Mesendoderm (in vitro differentiated cells): ENCODE data around the gene SURF2. TPM values are rescaled to one million over a fixed set of nuclear protein-coding genes. Genes with fewer than 3 reads are reported as not detected.

Experiments used
- DNase-seq: peaks from one replicate; pipeline ENCODE4 v3.0.0; 2013
- H2AK5ac ChIP-seq: 2 replicates; pipeline ENCODE4 v1.6.1; 2013; ENCODE audit warnings: low read length, inconsistent platforms
- H2BK120ac ChIP-seq: 2 replicates; pipeline ENCODE4 v1.6.1; 2013; ENCODE audit warnings: low read depth, mild to moderate bottlenecking, low read length, moderate library complexity, mixed read lengths
- H2BK15ac ChIP-seq: replicated peaks from 2 replicates; pipeline ENCODE4 v1.6.1; 2013; ENCODE audit warnings: low read depth, mild to moderate bottlenecking, moderate library complexity
- H2BK5ac ChIP-seq: 2 replicates; pipeline ENCODE4 v1.6.1; 2013; ENCODE audit warnings: low read length, inconsistent platforms
- H3K18ac ChIP-seq: 2 replicates; pipeline ENCODE4 v1.6.1; 2013; ENCODE audit warnings: mild to moderate bottlenecking, low read length, mixed read lengths
- H3K23ac ChIP-seq: one replicate; pipeline ENCODE4 v1.6.1; 2013; ENCODE audit warnings: low read length
- H3K27ac ChIP-seq: 2 replicates; pipeline ENCODE4 v1.5.1; 2013; ENCODE audit warnings: low read depth, mild to moderate bottlenecking, inconsistent platforms, low read length, moderate library complexity
- H3K27me3 ChIP-seq: 2 replicates; pipeline ENCODE4 v1.6.1; 2013; ENCODE audit warnings: low read length, control low read depth, mild to moderate bottlenecking, inconsistent platforms; ENCODE audit not compliant: insufficient read depth, poor library complexity
- H3K36me3 ChIP-seq: 2 replicates; pipeline ENCODE4 v1.6.1; 2013; ENCODE audit warnings: low read length, inconsistent platforms; ENCODE audit not compliant: control insufficient read depth, insufficient read depth
- H3K4ac ChIP-seq: one replicate; pipeline ENCODE4 v1.6.1; 2013; ENCODE audit warnings: low read depth, mild to moderate bottlenecking, low read length, moderate library complexity
- H3K4me1 ChIP-seq: 2 replicates; pipeline ENCODE4 v1.6.1; 2013; ENCODE audit warnings: low read depth, low read length, inconsistent platforms; ENCODE audit not compliant: control insufficient read depth
- H3K4me2 ChIP-seq: 2 replicates; pipeline ENCODE4 v1.6.1; 2013; ENCODE audit warnings: low read length
- H3K4me3 ChIP-seq: 2 replicates; pipeline ENCODE4 v1.5.1; 2013; ENCODE audit warnings: mild to moderate bottlenecking, low read length
- H3K56ac ChIP-seq: one replicate; pipeline ENCODE4 v1.6.1; 2013; ENCODE audit warnings: low read length
- H3K79me1 ChIP-seq: 2 replicates; pipeline ENCODE4 v1.6.1; 2013; ENCODE audit warnings: low read length, inconsistent platforms
- H3K79me2 ChIP-seq: 2 replicates; pipeline ENCODE4 v1.6.1; 2013; ENCODE audit warnings: mild to moderate bottlenecking, low read length; ENCODE audit not compliant: control insufficient read depth, insufficient read depth
- H3K9ac ChIP-seq: 2 replicates; pipeline ENCODE4 v1.6.1; 2013; ENCODE audit warnings: low read length, inconsistent platforms
- H4K5ac ChIP-seq: one replicate; pipeline ENCODE4 v1.6.1; 2013; ENCODE audit warnings: low read length
- H4K8ac ChIP-seq: one replicate; pipeline ENCODE4 v1.6.1; 2013; ENCODE audit warnings: low read depth, mild to moderate bottlenecking, control low read depth, low read length, moderate library complexity
- WGBS: extraction: QIAGEN DNeasy Blood & Tissue Kit; methylation state at CpG from one replicate; pipeline ENCODE4 v1.1.7; 2013; ENCODE audit warnings: low lambda C conversion rate, missing lambda C conversion rate; ENCODE audit not compliant: insufficient coverage; ENCODE audit errors: extremely low coverage; 5-methylcytosine and 5-hydroxymethylcytosine counted together
- small RNA-seq: library from polyadenylated mRNA; stranded (forward); fragments of <200 nt; extraction: miRNeasy Mini kit (QIAGEN cat#:217004); gene quantifications from one replicate; pipeline ENCODE3, GENCODE V24; 2013; ENCODE audit not compliant: insufficient read depth

The SURF2 gene

DNA sequence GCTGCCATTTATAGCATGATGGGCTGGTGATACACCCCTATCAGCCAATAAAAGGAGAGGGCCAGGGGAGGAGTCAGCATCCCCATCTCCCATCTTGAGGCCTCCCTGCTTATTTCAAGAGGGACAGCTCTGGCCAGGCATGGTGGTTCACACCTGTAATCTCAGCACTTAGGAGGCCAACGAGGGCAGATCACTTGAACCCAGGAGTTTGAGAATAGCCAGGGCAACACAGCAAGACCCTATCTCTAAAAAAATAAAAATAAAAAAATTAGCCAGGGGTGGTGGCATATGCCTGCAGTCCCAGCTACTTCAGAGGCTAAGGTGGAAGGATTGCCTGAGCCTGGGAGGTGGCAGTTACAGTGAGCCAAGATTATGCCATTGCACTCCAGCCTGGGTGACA, 51.7 kb downstream of the SURF2 start:
- H2BK5ac ChIP-seq: no peak overlapping the region
- no peak overlapping the region for H3K4ac ChIP-seq
- WGBS: no CpG with 5 or more reads among the region's 1 CpG
- H3K23ac ChIP-seq: no peak overlapping the region
- H4K8ac ChIP-seq: no peak overlapping the region
- no peaks in the 10 kb centered on the region for H3K79me2 ChIP-seq
- no peak overlapping the region for H3K56ac ChIP-seq
- no peak overlapping the region for H3K18ac ChIP-seq
- H3K4me3 ChIP-seq: no peak overlapping the region
- H3K4me1 ChIP-seq: no peaks in the 10 kb centered on the region
- no peak overlapping the region for H3K9ac ChIP-seq
- H2AK5ac ChIP-seq: no peak overlapping the region
- no peak overlapping the region for H2BK15ac ChIP-seq
- H3K27ac ChIP-seq: no peak overlapping the region
- peaks cover 11% of the 10 kb centered on the region for H3K36me3 ChIP-seq
- no peak overlapping the region for H2BK120ac ChIP-seq
- no peak for DNase-seq
- H3K79me1 ChIP-seq: no peaks in the 10 kb centered on the region
- H4K5ac ChIP-seq: no peak overlapping the region
- no peak overlapping the region for H3K4me2 ChIP-seq
- H3K27me3 ChIP-seq: no peaks in the 10 kb centered on the region

Small RNA genes lying within 50 kb of the gene (small RNA-seq; reads per million reads assigned to genes)
- gene RF00019 (not detected), gene SNORD24 (not detected), gene SNORD36A (not detected), gene SNORD36B (not detected), gene SNORD36C (not detected)
